HCT116 (cell line): ENCODE results near the gene SLA2. TPM values are rescaled to one million over a fixed set of nuclear protein-coding genes. Genes with fewer than 3 reads are reported as not detected.

Experiments used
- ATAC-seq: fragments of 200-7000 bp; cut with Tn5 transposase; 2 replicates; pipeline ENCODE4 v1.9.1; 2020; ENCODE audit warnings: mild to moderate bottlenecking, moderate library complexity
- BruUV-seq: library from RNA; stranded (reverse); fragments of 400-500 nt; replicated peaks from 2 replicates; lab custom pipeline; 2021; lab: Mats Ljungman, UMichigan
- CTCF ChIA-PET: fragments of 300-600 bp; sonication (Branson Sonifier 250); formaldehyde crosslinking; loops from one replicate; lab custom pipeline; 2021; ENCODE audit warnings: antibody characterized with exemption; lab: Charles Lee
- POLR2A ChIA-PET: fragments of 300-600, 350-600 bp; sonication (Branson Sonifier 250); formaldehyde crosslinking; loops from one replicate; lab custom pipeline; 2021; ENCODE audit warnings: antibody characterized with exemption; lab: Charles Lee
- RAD21 ChIA-PET, 2 experiments: fragments of 300-600 bp; sonication (Branson Sonifier 250); formaldehyde crosslinking; loops; one replicate each; lab custom pipeline; 2023; ENCODE audit warnings: low total read pairs in 2 of 2; ENCODE audit not compliant: uncharacterized antibody in 2 of 2, unreplicated experiment in 2 of 2, low non-redundant PET in 1 of 2; lab: Charles Lee
- DNase-seq: peaks from one replicate; pipeline ENCODE4 v3.0.0-alpha.2; 2010; ENCODE audit warnings: low read depth, low spot score
- H2AFZ ChIP-seq: fragments of 200-600 bp; shearing (Covaris generic), sonication (generic); 2 replicates; pipeline ENCODE4 v1.6.1; 2017; ENCODE audit warnings: low read depth, mixed run types, mixed read lengths, antibody characterized with exemption, low read length; ENCODE audit not compliant: poor library complexity, severe bottlenecking
- H3K27ac ChIP-seq: 2 replicates; pipeline ENCODE4 v1.5.1; 2012; ENCODE audit warnings: low read depth, low read length
- H3K27me3 ChIP-seq: fragments of 200-600 bp; sonication (generic); 2 replicates; pipeline ENCODE4 v1.6.1; 2016; ENCODE audit warnings: mixed run types, low read length, mixed read lengths; ENCODE audit not compliant: insufficient read depth
- H3K36me3 ChIP-seq, 2 experiments: fragments of 200-500 bp in 1 of 2; fragments of 200-600 bp in 1 of 2; sonication (Bioruptor generic) in 1 of 2; sonication (generic) in 1 of 2; 2 replicates each; pipeline versions ENCODE4 v1.5.1 to v1.6.1; 2014 to 2016; ENCODE audit warnings: low read length in 2 of 2, inconsistent platforms in 1 of 2, mixed read lengths in 1 of 2, mixed run types in 1 of 2; ENCODE audit not compliant: insufficient read depth in 2 of 2, control insufficient read depth in 1 of 2
- H3K4me1 ChIP-seq, 2 experiments: fragments of 200-600 bp in 1 of 2; sonication (generic) in 1 of 2; 2 replicates each; pipeline versions ENCODE4 v1.5.1 to v1.6.1; 2012 to 2017; ENCODE audit warnings: low read length in 2 of 2, inconsistent platforms in 1 of 2, mild to moderate bottlenecking in 1 of 2, mixed read lengths in 1 of 2, mixed run types in 1 of 2, moderate library complexity in 1 of 2; ENCODE audit not compliant: insufficient read depth in 2 of 2, control insufficient read depth in 1 of 2
- H3K4me2 ChIP-seq: fragments of 200-600 bp; sonication (generic); 2 replicates; pipeline ENCODE4 v1.6.1; 2017; ENCODE audit warnings: mixed run types, low read length, mixed read lengths
- H3K4me3 ChIP-seq, 2 experiments: fragments of 200-600 bp in 1 of 2; sonication (generic) in 1 of 2; replicated peaks in 1 of 2; 2 replicates each; pipeline ENCODE4 v1.5.1; 2011 to 2016; ENCODE audit warnings: low read length in 2 of 2, control low read depth in 1 of 2, low read depth in 1 of 2, mild to moderate bottlenecking in 1 of 2, mixed read lengths in 1 of 2, mixed run types in 1 of 2
- H3K79me2 ChIP-seq: fragments of 200-600 bp; sonication (generic); 2 replicates; pipeline ENCODE4 v1.6.1; 2017; ENCODE audit warnings: mild to moderate bottlenecking, mixed run types, low read length, moderate library complexity, mixed read lengths; ENCODE audit not compliant: insufficient read depth
- H3K9ac ChIP-seq: fragments of 200-600 bp; sonication (generic); 2 replicates; pipeline ENCODE4 v1.6.1; 2016; ENCODE audit warnings: low read length, mixed read lengths
- H3K9me2 ChIP-seq: fragments of 200-600 bp; sonication (generic), shearing (Covaris generic); 2 replicates; pipeline ENCODE4 v1.6.1; 2017; ENCODE audit warnings: mixed run types, mild to moderate bottlenecking, moderate library complexity; ENCODE audit not compliant: insufficient read depth
- H3K9me3 ChIP-seq, 2 experiments: fragments of 200-500 bp in 1 of 2; fragments of 200-600 bp in 1 of 2; sonication (Bioruptor generic) in 1 of 2; sonication (generic) in 1 of 2; 2 replicates each; pipeline ENCODE4 v1.6.1; 2014 to 2017; ENCODE audit warnings: low read length in 2 of 2, mixed read lengths in 2 of 2, inconsistent platforms in 1 of 2, low read depth in 1 of 2, mild to moderate bottlenecking in 1 of 2, mixed run types in 1 of 2, moderate library complexity in 1 of 2; ENCODE audit not compliant: control insufficient read depth in 1 of 2, insufficient read depth in 1 of 2
- H4K20me1 ChIP-seq: fragments of 200-600 bp; sonication (generic), shearing (Covaris generic); 2 replicates; pipeline ENCODE4 v1.6.1; 2017; ENCODE audit warnings: mixed run types, mild to moderate bottlenecking, moderate library complexity; ENCODE audit not compliant: insufficient read depth
- CBX3 ChIP-seq: IDR thresholded peaks from 2 replicates; pipeline ENCODE4 v1.6.1; 2012; ENCODE audit warnings: low read depth
- EZH2phosphoT487 ChIP-seq: fragments of 200-600 bp; IDR thresholded peaks from 2 replicates; pipeline ENCODE4 v1.6.1; 2018; ENCODE audit warnings: antibody characterized with exemption, borderline replicate concordance
- POLR2AphosphoS5 ChIP-seq: IDR thresholded peaks from 2 replicates; pipeline ENCODE4 v1.6.1; 2011; ENCODE audit warnings: mild to moderate bottlenecking, low read depth, low read length, moderate library complexity
- YY1 ChIP-seq: IDR thresholded peaks from 2 replicates; pipeline ENCODE4 v1.6.1; 2011; ENCODE audit warnings: low read length, low read depth, moderate library complexity, mild to moderate bottlenecking; ENCODE audit not compliant: insufficient replicate concordance; ENCODE audit errors: extremely low read depth
- ZNF274 ChIP-seq: fragments of 200-500 bp; sonication (Bioruptor generic); IDR thresholded peaks from 2 replicates; pipeline ENCODE4 v1.6.1; 2014; ENCODE audit warnings: mild to moderate bottlenecking, low read depth, low read length, inconsistent platforms
- intact Hi-C: fragments of 100-400 bp; cut with micrococcal nuclease; formaldehyde crosslinking; loops from 2 replicates; pipeline ENCODE4 v1.10.0; 2022
- total RNA-seq: library from RNA; stranded (reverse); gene quantifications from one replicate; pipeline ENCODE4 v1.2.1, GENCODE V29; 2021; ENCODE audit not compliant: unreplicated experiment

SLA2 gene
- total RNA-seq, 1 experiment from 2014 or later, result 0.12 TPM

- Histone ChIP-seq H3K27me3 (no peaks in the 10 kb centered on the region), H3K27ac (no peak overlapping the region), H4K20me1 (no peaks in the 10 kb centered on the region), H3K79me2 (no peaks in the 10 kb centered on the region), H3K4me2 (no peak overlapping the region), H3K36me3 (peaks cover 0 to 2% of the 10 kb centered on the region in 2 experiments; a peak in 3 of 4 replicates), H2AFZ (no peak overlapping the region), H3K4me3 (no peak overlapping the region), H3K4me1 (peaks cover 2 to 11% of the 10 kb centered on the region in 2 experiments; a peak in 3 of 4 replicates), H3K9me2 (no peaks in the 10 kb centered on the region), H3K9me3 (no peaks in the 10 kb centered on the region), H3K9ac (no peak overlapping the region)
- ATAC-seq, result no peak
- ChIA-PET CTCF (interaction anchor here (0.8 to 1.0 kb wide), 2 partner anchors 8 to 11 kb away, joined by 3 to 6 read pairs; no protein-coding TSS in a partner anchor), RAD21 (no interaction called here), POLR2A (interaction anchor here (0.5 to 1.4 kb wide), 3 partner anchors 9 to 71 kb away, joined by 3 to 4 read pairs (median 3); no protein-coding TSS in a partner anchor)
- DNase-seq, result no peak
- TF ChIP-seq YY1 (no peak), EZH2phosphoT487 (no peak), ZNF274 (no peak)
- intact Hi-C loops, result no loop called here
- BruUV-seq, result no TSS peak
Observed at GRCh38 chr20:36585410-36586125, 60.4 kb downstream of the SLA2 start.

DNA sequence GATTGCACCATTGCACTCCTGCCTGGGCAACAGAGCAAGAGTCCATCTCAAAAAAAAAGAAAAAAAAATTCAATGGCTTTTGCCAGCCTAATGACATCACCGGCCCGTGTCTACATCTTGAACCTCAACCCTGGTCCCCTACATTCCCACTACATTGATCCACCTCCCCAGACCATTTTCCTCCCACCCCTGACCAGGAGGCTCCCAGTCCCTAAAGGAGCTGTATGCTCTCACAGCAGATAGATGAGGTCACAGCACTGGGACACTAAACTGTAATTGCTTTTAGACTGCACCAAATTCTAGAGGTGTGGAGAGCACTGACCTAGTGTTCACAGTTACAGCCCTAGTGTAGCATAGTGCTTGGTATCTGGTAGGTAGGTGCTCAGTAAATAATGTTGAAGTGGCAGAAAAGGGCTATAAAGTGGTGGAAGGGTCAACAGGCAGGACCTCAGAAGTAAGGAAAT lies 61.9 kb downstream of the SLA2 start:
- POLR2A ChIA-PET, result interaction anchor here (1.4 kb wide), 2 partner anchors 11 to 20 kb away, joined by 3 read pairs; no protein-coding TSS in a partner anchor
- DNase-seq, result no peak
- TF ChIP-seq CBX3 (no peak), POLR2AphosphoS5 (no peak)
- Histone ChIP-seq H3K4me3 (no peak overlapping the region), H3K9me2 (no peaks in the 10 kb centered on the region), H3K27ac (no peak overlapping the region), H3K79me2 (no peaks in the 10 kb centered on the region), H4K20me1 (no peaks in the 10 kb centered on the region), H3K36me3 (peaks cover 4 to 9% of the 10 kb centered on the region in 2 experiments), H3K4me2 (no peak overlapping the region), H3K9ac (no peak overlapping the region), H3K27me3 (no peaks in the 10 kb centered on the region), H3K4me1 (peaks cover 2 to 11% of the 10 kb centered on the region in 2 experiments; a peak in 3 of 4 replicates), H2AFZ (no peak overlapping the region), H3K9me3 (no peaks in the 10 kb centered on the region)
- intact Hi-C loops, result no loop called here
- CTCF ChIA-PET, result interaction anchor here (1.5 kb wide), 1 partner anchor 8 kb away, joined by 3 read pairs; no protein-coding TSS in a partner anchor
- BruUV-seq, result no TSS peak
- RAD21 ChIA-PET, result no interaction called here
- ATAC-seq, result no peak
